ENCODE measurements around the gene GPATCH4. TPM values are rescaled to one million over a fixed set of nuclear protein-coding genes. Genes with fewer than 3 reads are reported as not detected.

Gene GPATCH4
- total and polyA plus RNA-seq, 2 donors (not counting 1 experiment from before 2014, with no cell fraction given): 12.2 to 23.6 TPM

GRCh38 chr1:156544592-156545102, 56.6 kb downstream of the GPATCH4 start:
- Histone ChIP-seq H3K4me2 (ENCODE audit: extremely low read depth, insufficient read depth, low read length) (no peak overlapping the region), H4K20me1 (ENCODE audit: control insufficient read depth, extremely low read depth, insufficient read depth, low read length) (no peaks in the 10 kb centered on the region), H3K36me3 (ENCODE audit: control insufficient read depth, insufficient read depth, low read length) (peaks cover 23% of the 10 kb centered on the region), H3K79me2 (ENCODE audit: control insufficient read depth, insufficient read depth, low read length) (no peaks in the 10 kb centered on the region), H2AFZ (ENCODE audit: low read length) (no peak overlapping the region), H3K4me3 (replicated peaks in 1 of 4; ENCODE audit: control extremely low read depth in 1 of 4, insufficient read depth in 1 of 4, low read depth in 3 of 4, low read length in 4 of 4) (no peak overlapping the region), H3K27ac (ENCODE audit: insufficient read depth, low read length) (no peak overlapping the region), H3K27me3 (ENCODE audit: control insufficient read depth, insufficient read depth, low read length) (no peaks in the 10 kb centered on the region), H3K9ac (ENCODE audit: insufficient read depth, low read length) (no peak overlapping the region), H3K4me1 (ENCODE audit: control insufficient read depth, extremely low read depth, insufficient read depth, low read length) (no peaks in the 10 kb centered on the region), H3K9me3 (ENCODE audit: control insufficient read depth, insufficient read depth, low read depth, low read length) (no peaks in the 10 kb centered on the region)
- no peak for DNase-seq (ENCODE audit: low read depth in 2 of 2)
- TF ChIP-seq CTCF (conservative IDR thresholded peaks at IDR 0.05 in 1 of 2, IDR thresholded peaks at IDR 0.05 in 1 of 2; ENCODE audit: low read depth in 1 of 2, low read length in 2 of 2): no peak

Other genes with a start within 250 kb of the GPATCH4 start
- gene RHBG, start 232.3 kb downstream of the GPATCH4 start, total RNA-seq: not detected in 2 replicates
- gene RHBG, start 232.3 kb downstream of the GPATCH4 start, polyA plus RNA-seq: not detected in 2 replicates
- 4.6 and 9.9 TPM in 2 replicates for gene MEF2D, start 100.7 kb downstream of the GPATCH4 start, total RNA-seq
- gene MEF2D, start 100.7 kb downstream of the GPATCH4 start, polyA plus RNA-seq: 12.7 and 13.1 TPM in 2 replicates
- gene IQGAP3, start 28.9 kb downstream of the GPATCH4 start, total RNA-seq: 1.3 and 16.0 TPM in 2 replicates
- 2.7 and 15.9 TPM in 2 replicates for gene IQGAP3, start 28.9 kb downstream of the GPATCH4 start, polyA plus RNA-seq
- not detected in 2 replicates for gene TTC24, start 21.8 kb downstream of the GPATCH4 start, total RNA-seq
- not detected in 2 replicates for gene TTC24, start 21.8 kb downstream of the GPATCH4 start, polyA plus RNA-seq
- gene NAXE, start 9.7 kb downstream of the GPATCH4 start, total RNA-seq: 51.6 and 64.4 TPM in 2 replicates
- gene NAXE, start 9.7 kb downstream of the GPATCH4 start, polyA plus RNA-seq: 41.6 and 59.5 TPM in 2 replicates
- gene HAPLN2, start 17.9 kb upstream of the GPATCH4 start, total RNA-seq: not detected in 2 replicates
- not detected in 2 replicates for gene HAPLN2, start 17.9 kb upstream of the GPATCH4 start, polyA plus RNA-seq
- gene BCAN, start 40.6 kb upstream of the GPATCH4 start, total RNA-seq: under 0.01 TPM in 1 of 2 replicates, not detected in the other
- gene BCAN, start 40.6 kb upstream of the GPATCH4 start, polyA plus RNA-seq: 0.03 and 0.05 TPM in 2 replicates
- gene NES, start 75.9 kb upstream of the GPATCH4 start, total RNA-seq: 44.2 and 87.4 TPM in 2 replicates
- 23.0 and 34.6 TPM in 2 replicates for gene NES, start 75.9 kb upstream of the GPATCH4 start, polyA plus RNA-seq
- 33.4 and 70.4 TPM in 2 replicates for gene CRABP2, start 104.1 kb upstream of the GPATCH4 start, total RNA-seq
- 48.9 and 184 TPM in 2 replicates for gene CRABP2, start 104.1 kb upstream of the GPATCH4 start, polyA plus RNA-seq
- 12.6 and 17.3 TPM in 2 replicates for gene METTL25B, start 127.0 kb upstream of the GPATCH4 start, total RNA-seq
- gene METTL25B, start 127.0 kb upstream of the GPATCH4 start, polyA plus RNA-seq: 5.5 and 6.4 TPM in 2 replicates
- 5.4 and 5.8 TPM in 2 replicates for gene ISG20L2, start 127.3 kb upstream of the GPATCH4 start, total RNA-seq
- gene ISG20L2, start 127.3 kb upstream of the GPATCH4 start, polyA plus RNA-seq: 23.6 and 29.9 TPM in 2 replicates
- gene MRPL24, start 139.6 kb upstream of the GPATCH4 start, total RNA-seq: 39.8 and 58.8 TPM in 2 replicates
- gene MRPL24, start 139.6 kb upstream of the GPATCH4 start, polyA plus RNA-seq: 67.2 and 108 TPM in 2 replicates
- 108 and 138 TPM in 2 replicates for gene HDGF, start 150.2 kb upstream of the GPATCH4 start, total RNA-seq
- 99.1 and 126 TPM in 2 replicates for gene HDGF, start 150.2 kb upstream of the GPATCH4 start, polyA plus RNA-seq
- 10.5 and 13.2 TPM in 2 replicates for gene PRCC, start 166.1 kb upstream of the GPATCH4 start, total RNA-seq
- 52.0 and 75.8 TPM in 2 replicates for gene PRCC, start 166.1 kb upstream of the GPATCH4 start, polyA plus RNA-seq
- not detected in 2 replicates for gene SH2D2A, start 215.4 kb upstream of the GPATCH4 start, total RNA-seq
- not detected in 2 replicates for gene SH2D2A, start 215.4 kb upstream of the GPATCH4 start, polyA plus RNA-seq